Keratinocyte (primary cell): Measurements from ENCODE around the gene PRXL2A. TPM values are rescaled to one million over a fixed set of nuclear protein-coding genes. Genes with fewer than 3 reads are reported as not detected.

ENCODE experiments used
- DNase-seq: peaks from one replicate; pipeline ENCODE4 v3.0.0-alpha.2; 2011; ENCODE audit warnings: low read depth, missing footprints, low spot score
- FAIRE-seq: peaks from 2 replicates; lab custom pipeline; 2011; peaks lifted over from hg19 to GRCh38; lab: Jason Lieb, UNC
- H2AFZ ChIP-seq: 2 replicates; pipeline ENCODE4 v1.6.0; 2012; ENCODE audit warnings: low read length, control low read depth, inconsistent platforms; ENCODE audit not compliant: control insufficient read depth
- H3K27ac ChIP-seq: 2 replicates; pipeline ENCODE4 v1.5.1; 2011; ENCODE audit warnings: low read length; ENCODE audit not compliant: control insufficient read depth, insufficient read depth
- H3K27me3 ChIP-seq: 3 replicates; pipeline ENCODE4 v1.6.0; 2011; ENCODE audit warnings: low read length; ENCODE audit not compliant: control insufficient read depth, insufficient read depth; ENCODE audit errors: extremely low read depth
- H3K36me3 ChIP-seq, 2 experiments: 2 replicates in 1 of 2; 3 replicates in 1 of 2; pipeline ENCODE4 v1.5.1; 2011; ENCODE audit warnings: low read length in 2 of 2, mild to moderate bottlenecking in 1 of 2; ENCODE audit not compliant: control insufficient read depth in 2 of 2, insufficient read depth in 2 of 2; ENCODE audit errors: extremely low read depth in 1 of 2
- H3K4me1 ChIP-seq: 3 replicates; pipeline ENCODE4 v1.5.1; 2011; ENCODE audit warnings: low read length; ENCODE audit not compliant: control insufficient read depth, insufficient read depth; ENCODE audit errors: extremely low read depth
- H3K4me2 ChIP-seq: 3 replicates; pipeline ENCODE4 v1.6.0; 2011; ENCODE audit warnings: low read depth, low read length; ENCODE audit not compliant: control insufficient read depth, insufficient read depth; ENCODE audit errors: extremely low read depth
- H3K4me3 ChIP-seq, 3 experiments: fragments of 200-600 bp in 1 of 3; sonication (generic) in 1 of 3; 2 replicates in 2 of 3; 3 replicates in 1 of 3; pipeline ENCODE4 v1.5.1; 2011 to 2016; ENCODE audit warnings: low read length in 3 of 3, mild to moderate bottlenecking in 3 of 3, control low read depth in 2 of 3, inconsistent platforms in 1 of 3, low read depth in 1 of 3, mixed read lengths in 1 of 3, mixed run types in 1 of 3, moderate library complexity in 1 of 3; ENCODE audit not compliant: control insufficient read depth in 2 of 3, insufficient read depth in 2 of 3; ENCODE audit errors: extremely low read depth in 1 of 3
- H3K79me2 ChIP-seq: 2 replicates; pipeline ENCODE4 v1.6.0; 2012; ENCODE audit warnings: low read length; ENCODE audit not compliant: control insufficient read depth, insufficient read depth
- H3K9ac ChIP-seq: 3 replicates; pipeline ENCODE4 v1.6.0; 2011; ENCODE audit warnings: low read length; ENCODE audit not compliant: control insufficient read depth, insufficient read depth; ENCODE audit errors: extremely low read depth
- H3K9me1 ChIP-seq: 3 replicates; pipeline ENCODE4 v1.6.0; 2011; ENCODE audit warnings: low read length; ENCODE audit not compliant: control insufficient read depth, insufficient read depth; ENCODE audit errors: extremely low read depth
- H3K9me3 ChIP-seq: 2 replicates; pipeline ENCODE4 v1.5.1; 2012; ENCODE audit warnings: low read depth, low read length; ENCODE audit not compliant: control insufficient read depth
- H4K20me1 ChIP-seq: 3 replicates; pipeline ENCODE4 v1.6.0; 2011; ENCODE audit warnings: low read length; ENCODE audit not compliant: control insufficient read depth, insufficient read depth; ENCODE audit errors: extremely low read depth
- EZH2 ChIP-seq: IDR thresholded peaks from one replicate; pipeline ENCODE4 v1.6.1; 2012; ENCODE audit warnings: inconsistent platforms, mild to moderate bottlenecking, low read length, moderate library complexity
- dilution Hi-C: fragments of 300-500 bp; cut with MboI; formaldehyde crosslinking; loops from one replicate; pipeline ENCODE4 v1.7.0; 2020; ENCODE audit warnings: low sequenced_read_pairs; ENCODE audit not compliant: extremely low pct_ligation_motif_present
- polyA plus RNA-seq, 5 experiments: library from polyadenylated mRNA; depleted of rRNA in 3 of 5; stranded (reverse) in 3 of 5; stranded (forward) in 1 of 5; unstranded in 1 of 5; fragments of >200 nt; gene quantifications; 1 replicate in 1 of 5; 2 replicates in 3 of 5; 3 replicates in 1 of 5; pipeline versions ENCODE4 v1.2.1 to v1.2.3, GENCODE V29; 2011 to 2012; ENCODE audit warnings: missing spikeins in 2 of 5, low read depth in 1 of 5, low replicate concordance in 1 of 5
- TF ChIP-seq, protein P1 (sequence below), 3 experiments: IDR thresholded peaks in 1 of 3; conservative IDR thresholded peaks in 1 of 3; optimal IDR thresholded peaks in 1 of 3; 2 replicates in 2 of 3; 3 replicates in 1 of 3; pipeline versions ENCODE3 to v1.5.1; 2011; ENCODE audit warnings: low read length in 3 of 3, mild to moderate bottlenecking in 3 of 3, moderate library complexity in 2 of 3, control low read depth in 1 of 3, inconsistent platforms in 1 of 3; ENCODE audit not compliant: insufficient read depth in 2 of 3; ENCODE audit errors: extremely low read depth in 1 of 3

Gene PRXL2A
- polyA plus RNA-seq, 1 donor (not counting 4 experiments of a cell fraction or from before 2014, with no cell fraction given) = 71.6 TPM

DNA sequence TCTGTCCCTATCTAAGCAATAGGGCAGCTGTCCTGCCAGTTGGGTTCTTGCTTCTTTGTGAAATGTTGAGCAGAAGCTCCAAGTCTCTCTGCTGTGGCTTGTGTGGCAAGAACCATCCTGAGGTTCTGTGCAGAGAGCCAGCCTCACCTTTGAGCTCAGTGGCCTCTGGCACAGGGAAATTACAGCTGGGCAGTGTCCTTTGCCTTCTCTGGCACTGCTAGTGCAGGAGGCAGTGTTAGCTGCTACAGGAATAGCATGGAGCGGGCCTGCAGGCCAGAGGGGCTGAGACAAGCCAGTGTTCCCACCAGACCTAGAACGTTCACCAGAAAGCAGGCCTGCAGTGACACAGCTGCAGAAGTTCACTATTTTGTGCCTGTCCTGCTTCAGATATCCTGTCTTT, 1.8 kb downstream of the PRXL2A start:
- Histone ChIP-seq H3K4me3 (no peak overlapping the region), H3K9me3 (no peaks in the 10 kb centered on the region), H3K36me3 (peaks cover 0 to 3% of the 10 kb centered on the region in 2 experiments), H2AFZ (no peak overlapping the region), H3K79me2 (peaks cover 5% of the 10 kb centered on the region), H3K9me1 (no peaks in the 10 kb centered on the region), H3K4me1 (peaks cover 66% of the 10 kb centered on the region), H3K27me3 (no peaks in the 10 kb centered on the region), H3K27ac (no peak overlapping the region), H3K4me2 (no peak overlapping the region), H4K20me1 (no peaks in the 10 kb centered on the region), H3K9ac (no peak overlapping the region)
- DNase-seq = no peak
- dilution Hi-C loops = no loop called here
- no peak for TF ChIP-seq EZH2
- TF ChIP-seq, protein P1, sequence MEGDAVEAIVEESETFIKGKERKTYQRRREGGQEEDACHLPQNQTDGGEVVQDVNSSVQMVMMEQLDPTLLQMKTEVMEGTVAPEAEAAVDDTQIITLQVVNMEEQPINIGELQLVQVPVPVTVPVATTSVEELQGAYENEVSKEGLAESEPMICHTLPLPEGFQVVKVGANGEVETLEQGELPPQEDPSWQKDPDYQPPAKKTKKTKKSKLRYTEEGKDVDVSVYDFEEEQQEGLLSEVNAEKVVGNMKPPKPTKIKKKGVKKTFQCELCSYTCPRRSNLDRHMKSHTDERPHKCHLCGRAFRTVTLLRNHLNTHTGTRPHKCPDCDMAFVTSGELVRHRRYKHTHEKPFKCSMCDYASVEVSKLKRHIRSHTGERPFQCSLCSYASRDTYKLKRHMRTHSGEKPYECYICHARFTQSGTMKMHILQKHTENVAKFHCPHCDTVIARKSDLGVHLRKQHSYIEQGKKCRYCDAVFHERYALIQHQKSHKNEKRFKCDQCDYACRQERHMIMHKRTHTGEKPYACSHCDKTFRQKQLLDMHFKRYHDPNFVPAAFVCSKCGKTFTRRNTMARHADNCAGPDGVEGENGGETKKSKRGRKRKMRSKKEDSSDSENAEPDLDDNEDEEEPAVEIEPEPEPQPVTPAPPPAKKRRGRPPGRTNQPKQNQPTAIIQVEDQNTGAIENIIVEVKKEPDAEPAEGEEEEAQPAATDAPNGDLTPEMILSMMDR (optimal IDR thresholded peaks at IDR 0.05 in 1 of 3, IDR thresholded peaks at IDR 0.05 in 1 of 3, conservative IDR thresholded peaks at IDR 0.05 in 1 of 3; ENCODE audit: extremely low read depth in 1 of 3, insufficient read depth in 2 of 3, low read length in 3 of 3) = no peak
- no peak for FAIRE-seq

DNA sequence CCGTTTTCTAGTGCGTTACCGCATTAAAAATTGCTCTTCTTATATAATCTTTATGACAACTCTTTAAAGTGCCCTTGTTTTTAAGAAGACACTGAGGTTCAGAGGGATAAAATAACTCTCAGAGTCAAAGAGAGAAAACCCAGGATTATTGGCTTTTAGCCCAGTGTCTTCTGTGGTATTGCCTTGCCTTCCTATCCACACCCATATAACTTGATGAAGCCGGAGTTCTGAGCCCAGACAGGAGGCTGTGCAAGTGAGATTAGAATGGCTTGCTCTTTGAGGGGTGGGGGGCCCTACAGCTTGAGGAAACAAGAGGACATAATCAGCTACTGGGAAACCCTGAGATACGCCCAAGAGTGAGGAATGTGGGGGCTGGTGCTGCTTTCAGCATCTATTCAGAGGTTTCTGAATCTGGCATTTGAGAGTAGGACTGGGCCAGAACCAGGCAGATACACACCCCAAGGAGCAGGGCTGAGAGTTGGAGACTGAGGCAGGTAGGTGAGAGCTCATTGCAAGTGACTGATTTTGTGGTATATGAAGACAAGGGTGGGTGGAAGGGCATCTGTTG, 2.3 kb downstream of the PRXL2A start:
- H3K27me3 ChIP-seq = no peaks in the 10 kb centered on the region
- no peak overlapping the region for H3K4me3 ChIP-seq
- dilution Hi-C loops = no loop called here
- no peaks in the 10 kb centered on the region for H4K20me1 ChIP-seq
- no peak overlapping the region for H3K9ac ChIP-seq
- peaks cover 0 to 3% of the 10 kb centered on the region in 2 experiments for H3K36me3 ChIP-seq
- no peak for DNase-seq
- H3K4me1 ChIP-seq = peaks cover 68% of the 10 kb centered on the region
- TF ChIP-seq, protein P1 (optimal IDR thresholded peaks at IDR 0.05 in 1 of 3, IDR thresholded peaks at IDR 0.05 in 1 of 3, conservative IDR thresholded peaks at IDR 0.05 in 1 of 3; ENCODE audit: extremely low read depth in 1 of 3, insufficient read depth in 2 of 3, low read length in 3 of 3) = no peak
- no peak for TF ChIP-seq EZH2
- H3K9me3 ChIP-seq = no peaks in the 10 kb centered on the region
- H3K27ac ChIP-seq = no peak overlapping the region
- peak; percentile 5 for FAIRE-seq
- H3K9me1 ChIP-seq = peaks cover 1% of the 10 kb centered on the region
- peaks cover 8% of the 10 kb centered on the region for H3K79me2 ChIP-seq
- no peak overlapping the region for H2AFZ ChIP-seq
- H3K4me2 ChIP-seq = peak overlapping the region; percentile 24
